HCT116 (cell line): Measurements from ENCODE around the gene LONRF3. TPM values are rescaled to one million over a fixed set of nuclear protein-coding genes. Genes with fewer than 3 reads are reported as not detected.

Source experiments
- ATAC-seq: fragments of 200-7000 bp; cut with Tn5 transposase; 2 replicates; pipeline ENCODE4 v1.9.1; 2020; ENCODE audit warnings: mild to moderate bottlenecking, moderate library complexity
- BruUV-seq: library from RNA; stranded (reverse); fragments of 400-500 nt; replicated peaks from 2 replicates; lab custom pipeline; 2021; lab: Mats Ljungman, UMichigan
- CTCF ChIA-PET: fragments of 300-600 bp; sonication (Branson Sonifier 250); formaldehyde crosslinking; loops from one replicate; lab custom pipeline; 2021; ENCODE audit warnings: antibody characterized with exemption; lab: Charles Lee
- POLR2A ChIA-PET: fragments of 300-600, 350-600 bp; sonication (Branson Sonifier 250); formaldehyde crosslinking; loops from one replicate; lab custom pipeline; 2021; ENCODE audit warnings: antibody characterized with exemption; lab: Charles Lee
- RAD21 ChIA-PET, 2 experiments: fragments of 300-600 bp; sonication (Branson Sonifier 250); formaldehyde crosslinking; loops; one replicate each; lab custom pipeline; 2023; ENCODE audit warnings: low total read pairs in 2 of 2; ENCODE audit not compliant: uncharacterized antibody in 2 of 2, unreplicated experiment in 2 of 2, low non-redundant PET in 1 of 2; lab: Charles Lee
- DNase-seq: peaks from one replicate; pipeline ENCODE4 v3.0.0-alpha.2; 2010; ENCODE audit warnings: low read depth, low spot score
- H2AFZ ChIP-seq: fragments of 200-600 bp; shearing (Covaris generic), sonication (generic); 2 replicates; pipeline ENCODE4 v1.6.1; 2017; ENCODE audit warnings: low read depth, mixed run types, mixed read lengths, antibody characterized with exemption, low read length; ENCODE audit not compliant: poor library complexity, severe bottlenecking
- H3K27ac ChIP-seq: 2 replicates; pipeline ENCODE4 v1.5.1; 2012; ENCODE audit warnings: low read depth, low read length
- H3K27me3 ChIP-seq: fragments of 200-600 bp; sonication (generic); 2 replicates; pipeline ENCODE4 v1.6.1; 2016; ENCODE audit warnings: mixed run types, low read length, mixed read lengths; ENCODE audit not compliant: insufficient read depth
- H3K36me3 ChIP-seq, 2 experiments: fragments of 200-500 bp in 1 of 2; fragments of 200-600 bp in 1 of 2; sonication (Bioruptor generic) in 1 of 2; sonication (generic) in 1 of 2; 2 replicates each; pipeline versions ENCODE4 v1.5.1 to v1.6.1; 2014 to 2016; ENCODE audit warnings: low read length in 2 of 2, inconsistent platforms in 1 of 2, mixed read lengths in 1 of 2, mixed run types in 1 of 2; ENCODE audit not compliant: insufficient read depth in 2 of 2, control insufficient read depth in 1 of 2
- H3K4me1 ChIP-seq, 2 experiments: fragments of 200-600 bp in 1 of 2; sonication (generic) in 1 of 2; 2 replicates each; pipeline versions ENCODE4 v1.5.1 to v1.6.1; 2012 to 2017; ENCODE audit warnings: low read length in 2 of 2, inconsistent platforms in 1 of 2, mild to moderate bottlenecking in 1 of 2, mixed read lengths in 1 of 2, mixed run types in 1 of 2, moderate library complexity in 1 of 2; ENCODE audit not compliant: insufficient read depth in 2 of 2, control insufficient read depth in 1 of 2
- H3K4me2 ChIP-seq: fragments of 200-600 bp; sonication (generic); 2 replicates; pipeline ENCODE4 v1.6.1; 2017; ENCODE audit warnings: mixed run types, low read length, mixed read lengths
- H3K4me3 ChIP-seq, 2 experiments: fragments of 200-600 bp in 1 of 2; sonication (generic) in 1 of 2; replicated peaks in 1 of 2; 2 replicates each; pipeline ENCODE4 v1.5.1; 2011 to 2016; ENCODE audit warnings: low read length in 2 of 2, control low read depth in 1 of 2, low read depth in 1 of 2, mild to moderate bottlenecking in 1 of 2, mixed read lengths in 1 of 2, mixed run types in 1 of 2
- H3K79me2 ChIP-seq: fragments of 200-600 bp; sonication (generic); 2 replicates; pipeline ENCODE4 v1.6.1; 2017; ENCODE audit warnings: mild to moderate bottlenecking, mixed run types, low read length, moderate library complexity, mixed read lengths; ENCODE audit not compliant: insufficient read depth
- H3K9ac ChIP-seq: fragments of 200-600 bp; sonication (generic); 2 replicates; pipeline ENCODE4 v1.6.1; 2016; ENCODE audit warnings: low read length, mixed read lengths
- H3K9me2 ChIP-seq: fragments of 200-600 bp; sonication (generic), shearing (Covaris generic); 2 replicates; pipeline ENCODE4 v1.6.1; 2017; ENCODE audit warnings: mixed run types, mild to moderate bottlenecking, moderate library complexity; ENCODE audit not compliant: insufficient read depth
- H3K9me3 ChIP-seq, 2 experiments: fragments of 200-500 bp in 1 of 2; fragments of 200-600 bp in 1 of 2; sonication (Bioruptor generic) in 1 of 2; sonication (generic) in 1 of 2; 2 replicates each; pipeline ENCODE4 v1.6.1; 2014 to 2017; ENCODE audit warnings: low read length in 2 of 2, mixed read lengths in 2 of 2, inconsistent platforms in 1 of 2, low read depth in 1 of 2, mild to moderate bottlenecking in 1 of 2, mixed run types in 1 of 2, moderate library complexity in 1 of 2; ENCODE audit not compliant: control insufficient read depth in 1 of 2, insufficient read depth in 1 of 2
- H4K20me1 ChIP-seq: fragments of 200-600 bp; sonication (generic), shearing (Covaris generic); 2 replicates; pipeline ENCODE4 v1.6.1; 2017; ENCODE audit warnings: mixed run types, mild to moderate bottlenecking, moderate library complexity; ENCODE audit not compliant: insufficient read depth
- CEBPB ChIP-seq: IDR thresholded peaks from 2 replicates; pipeline ENCODE4 v1.6.1; 2012; ENCODE audit warnings: low read depth
- CTCF ChIP-seq, 3 experiments: fragments of 200-600 bp in 1 of 3; sonication (generic) in 1 of 3; IDR thresholded peaks in 2 of 3; conservative IDR thresholded peaks in 1 of 3; 2 replicates each; pipeline ENCODE4 v1.5.1; 2012 to 2017; ENCODE audit warnings: low read depth in 2 of 3, low read length in 2 of 3, antibody characterized with exemption in 1 of 3, borderline replicate concordance in 1 of 3, control low read depth in 1 of 3, mild to moderate bottlenecking in 1 of 3, mixed read lengths in 1 of 3, mixed run types in 1 of 3, moderate library complexity in 1 of 3; ENCODE audit not compliant: insufficient read depth in 1 of 3
- EGR1 ChIP-seq: IDR thresholded peaks from 2 replicates; pipeline ENCODE4 v1.6.1; 2012; ENCODE audit warnings: low read depth
- EZH2 ChIP-seq: fragments of 200-600 bp; sonication (generic); IDR thresholded peaks from 2 replicates; pipeline ENCODE4 v1.6.1; 2017; ENCODE audit warnings: antibody characterized with exemption, mixed run types
- MAX ChIP-seq: IDR thresholded peaks from 2 replicates; pipeline ENCODE4 v1.6.1; 2012
- YY1 ChIP-seq: IDR thresholded peaks from 2 replicates; pipeline ENCODE4 v1.6.1; 2011; ENCODE audit warnings: low read length, low read depth, moderate library complexity, mild to moderate bottlenecking; ENCODE audit not compliant: insufficient replicate concordance; ENCODE audit errors: extremely low read depth
- ZNF274 ChIP-seq: fragments of 200-500 bp; sonication (Bioruptor generic); IDR thresholded peaks from 2 replicates; pipeline ENCODE4 v1.6.1; 2014; ENCODE audit warnings: mild to moderate bottlenecking, low read depth, low read length, inconsistent platforms
- intact Hi-C: fragments of 100-400 bp; cut with micrococcal nuclease; formaldehyde crosslinking; loops from 2 replicates; pipeline ENCODE4 v1.10.0; 2022
- total RNA-seq: library from RNA; stranded (reverse); gene quantifications from one replicate; pipeline ENCODE4 v1.2.1, GENCODE V29; 2021; ENCODE audit not compliant: unreplicated experiment

Gene LONRF3
- total RNA-seq, 1 experiment from 2014 or later = 3.1 TPM

GRCh38 chrX:119015407-119016237, 41.2 kb downstream of the LONRF3 start (continued):
- no peak for TF ChIP-seq MAX
- TF ChIP-seq EZH2 = no peak
- no peak for TF ChIP-seq EGR1
- TF ChIP-seq YY1 = no peak
- TF ChIP-seq CEBPB = no peak
- TF ChIP-seq, all 23 proteins: peak for 6

GRCh38 chrX:119017077-119017476, 42.7 kb downstream of the LONRF3 start:
- Histone ChIP-seq H3K9me2 (no peaks in the 10 kb centered on the region), H3K9ac (no peak overlapping the region), H3K36me3 (no peaks in the 10 kb centered on the region; a peak in 1 of 4 replicates), H3K4me1 (peaks cover 12 to 14% of the 10 kb centered on the region in 2 experiments), H3K4me3 (no peak overlapping the region), H3K27ac (no peak overlapping the region), H3K79me2 (no peaks in the 10 kb centered on the region), H4K20me1 (no peaks in the 10 kb centered on the region), H3K27me3 (no peaks in the 10 kb centered on the region), H3K4me2 (no peak overlapping the region), H3K9me3 (no peaks in the 10 kb centered on the region; a peak in 1 of 4 replicates), H2AFZ (no peak overlapping the region)
- ChIA-PET POLR2A (no interaction called here), RAD21 (no interaction called here), CTCF (interaction anchor here (2.2 kb wide), 1 partner anchor 12 kb away, joined by 9 read pairs; no protein-coding TSS in a partner anchor)
- ATAC-seq = no peak
- TF ChIP-seq ZNF274 (no peak), EZH2 (no peak), CTCF (IDR thresholded peaks at IDR 0.05 in 2 of 3, conservative IDR thresholded peaks at IDR 0.05 in 1 of 3; ENCODE audit: borderline replicate concordance in 1 of 3, insufficient read depth in 1 of 3, low read depth in 2 of 3, low read length in 2 of 3) (no peak)
- intact Hi-C loops = no loop called here
- DNase-seq = no peak
- BruUV-seq = no TSS peak
